ENCODE measurements around the gene MAEA. TPM values are rescaled to one million over a fixed set of nuclear protein-coding genes. Genes with fewer than 3 reads are reported as not detected.
A peak's percentile ranks its signal among the peaks of the same experiment; 100 is the strongest.

Gene MAEA
- total RNA-seq, 1 donor from 2014 or later: 103 TPM

DNA sequence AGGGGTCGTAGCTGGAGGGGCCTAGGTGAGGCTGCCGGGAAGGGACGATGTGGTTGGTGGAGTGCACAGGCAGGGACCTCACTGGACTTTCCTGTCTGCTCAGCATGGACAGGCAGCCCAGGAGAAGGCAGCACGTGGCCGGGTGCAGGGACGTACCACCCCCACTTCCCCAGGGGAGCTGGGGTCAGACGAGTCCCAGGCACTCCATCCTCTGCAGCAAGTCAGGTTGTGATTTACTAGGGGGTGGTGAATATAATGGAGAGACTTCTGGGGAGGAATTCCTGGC, 39.2 kb upstream of the MAEA start:
- peak overlapping the region; percentile 57 to 92 for H3K4me3 ChIP-seq

DNA sequence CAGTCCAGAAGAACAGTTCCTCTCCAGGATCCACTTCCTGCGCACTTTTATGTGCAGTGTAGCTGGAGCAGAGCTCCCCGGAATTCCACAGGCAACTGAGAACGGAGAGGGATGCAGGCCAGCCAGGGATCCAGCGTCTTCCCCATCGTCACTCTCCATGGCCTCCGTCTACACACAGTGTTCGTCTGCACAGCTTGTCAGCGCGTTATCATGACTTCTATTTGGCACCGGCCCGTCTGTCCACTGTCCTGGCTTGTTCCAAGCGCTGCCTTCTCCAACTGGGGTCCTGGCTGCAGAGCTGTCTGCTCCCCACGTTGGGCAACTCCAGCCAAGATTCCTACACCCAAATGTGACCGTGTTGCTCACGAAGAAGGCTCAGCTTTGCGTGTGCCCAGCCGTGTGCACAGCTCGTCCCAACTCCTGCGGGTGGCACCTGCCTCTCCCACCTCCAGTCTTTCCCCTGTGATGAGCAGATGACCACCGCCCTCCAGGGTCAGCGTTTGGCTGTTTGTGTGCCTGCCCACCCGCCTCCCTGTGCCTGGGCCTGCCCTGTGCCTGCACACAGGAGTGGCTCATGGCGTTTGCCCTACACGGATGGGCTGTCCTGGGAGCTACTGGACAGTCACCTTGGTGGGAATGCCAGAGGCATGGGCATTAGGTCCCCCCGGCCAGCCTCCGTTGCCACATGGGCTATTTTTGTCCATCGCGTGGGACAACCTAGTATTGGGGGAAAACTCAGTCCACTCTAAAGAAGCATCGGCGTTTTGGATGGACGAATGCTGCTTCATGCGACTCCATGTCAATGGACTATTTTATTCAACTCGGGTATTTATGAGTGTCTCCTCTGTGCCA, 38.5 kb upstream of the MAEA start:
- H3K36me3 ChIP-seq: no peaks in the 10 kb centered on the region
- no peak for TF ChIP-seq POLR2A (IDR thresholded peaks at IDR 0.05)
- no peak for TF ChIP-seq POLR2AphosphoS5 (IDR thresholded peaks at IDR 0.05; ENCODE audit: insufficient read depth in 1 of 2, low read depth in 1 of 2)
- no peak for TF ChIP-seq CTCF (IDR thresholded peaks at IDR 0.05)
- intact Hi-C loops (cut with DNase I): no loop called here
- H3K4me3 ChIP-seq: peak overlapping the region in 1 of 2 donors; percentile 57
- DNase-seq (ENCODE audit: extremely low spot score in 2 of 2): no peak
- H3K27ac ChIP-seq: peak overlapping the region; percentile 93
- H3K4me1 ChIP-seq: peaks cover 48% of the 10 kb centered on the region
- no peaks in the 10 kb centered on the region for H3K9me3 ChIP-seq
- no peaks in the 10 kb centered on the region for H3K27me3 ChIP-seq

More for the DNA sequence above, 39.2 kb upstream of the MAEA start:
- DNase-seq (ENCODE audit: extremely low spot score in 2 of 2): peak in 1 of 2 donors; percentile 89
- H3K36me3 ChIP-seq: no peaks in the 10 kb centered on the region
- peak overlapping the region; percentile 93 for H3K27ac ChIP-seq
- no peaks in the 10 kb centered on the region for H3K27me3 ChIP-seq
- intact Hi-C loops (cut with DNase I): no loop called here
- TF ChIP-seq CTCF (IDR thresholded peaks at IDR 0.05): no peak
- TF ChIP-seq POLR2AphosphoS5 (IDR thresholded peaks at IDR 0.05; ENCODE audit: insufficient read depth in 1 of 2, low read depth in 1 of 2): no peak
- TF ChIP-seq POLR2A (IDR thresholded peaks at IDR 0.05): no peak
- H3K4me1 ChIP-seq: peaks cover 55% of the 10 kb centered on the region
- H3K9me3 ChIP-seq: no peaks in the 10 kb centered on the region

GRCh38 chr4:1251773-1252066, 38.0 kb upstream of the MAEA start:
- Histone ChIP-seq H3K27me3 (no peaks in the 10 kb centered on the region), H3K36me3 (no peaks in the 10 kb centered on the region), H3K27ac (no peak overlapping the region), H3K4me3 (no peak overlapping the region), H3K4me1 (peaks cover 42% of the 10 kb centered on the region), H3K9me3 (no peaks in the 10 kb centered on the region)
- intact Hi-C loops (cut with DNase I): no loop called here
- no peak for DNase-seq (ENCODE audit: extremely low spot score in 2 of 2)
- no peak for TF ChIP-seq CTCF (IDR thresholded peaks at IDR 0.05)
- no peak for TF ChIP-seq POLR2AphosphoS5 (IDR thresholded peaks at IDR 0.05; ENCODE audit: insufficient read depth in 1 of 2, low read depth in 1 of 2)
- TF ChIP-seq POLR2A (IDR thresholded peaks at IDR 0.05): no peak

DNA sequence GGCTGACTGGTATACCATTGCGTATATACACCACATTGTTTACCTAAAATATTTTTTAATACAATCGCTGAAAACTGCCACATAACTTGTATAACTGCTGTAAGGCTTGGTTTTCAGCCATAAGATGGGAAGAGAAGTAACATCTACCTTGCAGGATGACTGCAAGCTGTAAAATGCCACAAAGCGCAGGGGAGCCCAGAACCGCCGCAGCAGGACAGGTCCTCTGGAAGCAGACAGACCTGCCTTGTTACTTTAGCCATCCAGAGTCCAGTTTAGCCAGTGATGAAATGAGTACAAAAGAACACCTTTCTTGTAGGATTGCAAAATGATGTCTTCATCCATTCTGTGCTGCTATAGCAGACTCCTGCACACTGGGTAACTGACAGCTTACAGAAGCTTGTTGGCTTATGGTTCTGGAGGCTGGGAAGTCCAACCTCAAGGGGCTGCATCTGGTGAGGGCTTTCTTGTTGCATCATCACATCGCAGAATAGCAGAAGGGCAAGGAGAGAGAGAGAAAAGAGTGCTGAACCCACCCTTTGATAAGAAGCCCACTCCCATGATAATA, 36.7 kb upstream of the MAEA start:
- TF ChIP-seq CTCF (IDR thresholded peaks at IDR 0.05): no peak
- TF ChIP-seq POLR2AphosphoS5 (IDR thresholded peaks at IDR 0.05; ENCODE audit: insufficient read depth in 1 of 2, low read depth in 1 of 2): no peak
- no peak for TF ChIP-seq POLR2A (IDR thresholded peaks at IDR 0.05)
- Histone ChIP-seq H3K9me3 (no peaks in the 10 kb centered on the region), H3K36me3 (no peaks in the 10 kb centered on the region), H3K27ac (no peak overlapping the region), H3K4me1 (peaks cover 31% of the 10 kb centered on the region), H3K27me3 (no peaks in the 10 kb centered on the region), H3K4me3 (no peak overlapping the region)
- DNase-seq (ENCODE audit: extremely low spot score in 2 of 2): no peak
- intact Hi-C loops (cut with DNase I): no loop called here

DNA sequence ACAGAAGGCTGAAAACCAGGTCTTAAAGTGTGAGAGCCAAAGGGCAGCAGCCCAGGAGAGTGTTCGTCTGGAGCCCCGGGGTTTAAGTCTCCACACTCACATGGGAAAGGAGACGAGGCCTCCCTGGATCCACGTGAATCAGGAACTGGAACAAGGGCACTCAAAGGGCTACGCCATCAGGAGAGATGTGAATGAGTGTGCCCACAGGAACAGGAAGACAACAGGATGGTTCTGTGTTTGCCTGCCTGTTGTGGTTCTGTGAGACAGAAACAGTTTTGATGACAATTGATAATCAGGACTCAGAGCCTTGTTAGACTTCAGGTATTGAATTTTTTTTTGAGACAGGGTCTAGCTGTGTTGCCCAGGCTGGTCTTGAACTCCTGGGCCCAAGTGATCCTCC, 35.9 kb upstream of the MAEA start:
- H3K27me3 ChIP-seq: no peaks in the 10 kb centered on the region

More for the DNA sequence above, 35.9 kb upstream of the MAEA start:
- Histone ChIP-seq H3K36me3 (no peaks in the 10 kb centered on the region), H3K4me3 (no peak overlapping the region), H3K9me3 (no peaks in the 10 kb centered on the region), H3K4me1 (peaks cover 31% of the 10 kb centered on the region), H3K27ac (no peak overlapping the region)
- intact Hi-C loops (cut with DNase I): no loop called here
- no peak for DNase-seq (ENCODE audit: extremely low spot score in 2 of 2)
- TF ChIP-seq POLR2A (IDR thresholded peaks at IDR 0.05) (no peak), CTCF (IDR thresholded peaks at IDR 0.05) (no peak), POLR2AphosphoS5 (IDR thresholded peaks at IDR 0.05; ENCODE audit: insufficient read depth in 1 of 2, low read depth in 1 of 2) (no peak)
